ENCODE measurements around the gene CLDND1.

The CLDND1 gene

GRCh38 chr3:98534168-98534567 is 11.5 kb upstream of the CLDND1 start:
- no peak overlapping the region for H4K91ac ChIP-seq (ENCODE audit: low read depth, low read length)
- no CpG with 5 or more reads among the region's 2 CpGs for WGBS (ENCODE audit: extremely low coverage, insufficient coverage, insufficient read length)
- no peaks in the 10 kb centered on the region for H3K9me3 ChIP-seq (ENCODE audit: insufficient read depth, low read depth, low read length)
- no peak overlapping the region for H3K23ac ChIP-seq (ENCODE audit: low read length)
- no peaks in the 10 kb centered on the region for H3K27me3 ChIP-seq (ENCODE audit: insufficient read depth, low read length)
- no peak overlapping the region for H2AFZ ChIP-seq (ENCODE audit: insufficient read depth, low read length, poor library complexity)
- H4K8ac ChIP-seq (ENCODE audit: low read depth, low read length), result no peak overlapping the region
- no peak overlapping the region for H3K9ac ChIP-seq (ENCODE audit: low read length)
- H2AK5ac ChIP-seq (ENCODE audit: low read length), result no peak overlapping the region
- no peak overlapping the region for H3K4me3 ChIP-seq (ENCODE audit: low read depth, low read length)
- no peak for DNase-seq
- H3K4ac ChIP-seq (ENCODE audit: low read depth, low read length), result no peak overlapping the region
- no peaks in the 10 kb centered on the region for H3K79me2 ChIP-seq (ENCODE audit: control insufficient read depth, insufficient read depth, low read length, poor library complexity)
- H3K27ac ChIP-seq (ENCODE audit: low read depth, low read length), result no peak overlapping the region
- H3K4me2 ChIP-seq (ENCODE audit: low read length), result no peak overlapping the region
- no peak overlapping the region for H2BK5ac ChIP-seq (ENCODE audit: low read depth, low read length, poor library complexity)
- no peaks in the 10 kb centered on the region for H3K79me1 ChIP-seq (ENCODE audit: low read length)
- no peak overlapping the region for H3K14ac ChIP-seq (ENCODE audit: low read length)
- no peak overlapping the region for H2BK12ac ChIP-seq (ENCODE audit: low read length)
- no peak overlapping the region for H4K12ac ChIP-seq (ENCODE audit: low read depth, low read length)
- no peak overlapping the region for H3K18ac ChIP-seq (ENCODE audit: low read length)
- no peaks in the 10 kb centered on the region for H3K4me1 ChIP-seq (ENCODE audit: control insufficient read depth in 1 of 2, insufficient read depth in 2 of 2, low read length in 2 of 2)
- no peaks in the 10 kb centered on the region for H3K36me3 ChIP-seq (ENCODE audit: control insufficient read depth in 1 of 2, insufficient read depth in 2 of 2, low read length in 2 of 2)
- H2BK120ac ChIP-seq (ENCODE audit: insufficient read depth, low read length, poor library complexity), result no peak overlapping the region

GRCh38 chr3:98532709-98533571 is 10.2 kb upstream of the CLDND1 start:
- no peak for DNase-seq
- H3K14ac ChIP-seq (ENCODE audit: low read length), result no peak overlapping the region
- no peak overlapping the region for H3K23ac ChIP-seq (ENCODE audit: low read length)
- H2BK5ac ChIP-seq (ENCODE audit: low read depth, low read length, poor library complexity), result no peak overlapping the region
- H3K4ac ChIP-seq (ENCODE audit: low read depth, low read length), result no peak overlapping the region
- no peaks in the 10 kb centered on the region for H3K79me1 ChIP-seq (ENCODE audit: low read length)
- H2BK12ac ChIP-seq (ENCODE audit: low read length), result no peak overlapping the region
- no peak overlapping the region for H3K18ac ChIP-seq (ENCODE audit: low read length)
- H4K91ac ChIP-seq (ENCODE audit: low read depth, low read length), result no peak overlapping the region
- no peak overlapping the region for H2AK5ac ChIP-seq (ENCODE audit: low read length)
- H2BK120ac ChIP-seq (ENCODE audit: insufficient read depth, low read length, poor library complexity), result no peak overlapping the region
- no peaks in the 10 kb centered on the region for H3K9me3 ChIP-seq (ENCODE audit: insufficient read depth, low read depth, low read length)
- no peak overlapping the region for H3K4me2 ChIP-seq (ENCODE audit: low read length)
- H2AFZ ChIP-seq (ENCODE audit: insufficient read depth, low read length, poor library complexity), result no peak overlapping the region
- no peak overlapping the region for H4K8ac ChIP-seq (ENCODE audit: low read depth, low read length)
- no peak overlapping the region for H4K12ac ChIP-seq (ENCODE audit: low read depth, low read length)
- H3K4me3 ChIP-seq (ENCODE audit: low read depth, low read length), result no peak overlapping the region
- H3K79me2 ChIP-seq (ENCODE audit: control insufficient read depth, insufficient read depth, low read length, poor library complexity), result no peaks in the 10 kb centered on the region
- no peak overlapping the region for H3K9ac ChIP-seq (ENCODE audit: low read length)
- no CpG with 5 or more reads among the region's 6 CpGs for WGBS (ENCODE audit: extremely low coverage, insufficient coverage, insufficient read length)
- H3K4me1 ChIP-seq (ENCODE audit: control insufficient read depth in 1 of 2, insufficient read depth in 2 of 2, low read length in 2 of 2), result no peaks in the 10 kb centered on the region
- no peaks in the 10 kb centered on the region for H3K36me3 ChIP-seq (ENCODE audit: control insufficient read depth in 1 of 2, insufficient read depth in 2 of 2, low read length in 2 of 2)
- no peaks in the 10 kb centered on the region for H3K27me3 ChIP-seq (ENCODE audit: insufficient read depth, low read length)
- H3K27ac ChIP-seq (ENCODE audit: low read depth, low read length), result no peak overlapping the region

GRCh38 chr3:98532275-98532637 is 9.6 kb upstream of the CLDND1 start:
- Histone ChIP-seq H2AK5ac (ENCODE audit: low read length) (no peak overlapping the region), H4K12ac (ENCODE audit: low read depth, low read length) (no peak overlapping the region), H3K4me2 (ENCODE audit: low read length) (no peak overlapping the region), H3K4me3 (ENCODE audit: low read depth, low read length) (no peak overlapping the region), H3K4me1 (ENCODE audit: control insufficient read depth in 1 of 2, insufficient read depth in 2 of 2, low read length in 2 of 2) (no peaks in the 10 kb centered on the region), H3K9ac (ENCODE audit: low read length) (no peak overlapping the region), H3K14ac (ENCODE audit: low read length) (no peak overlapping the region), H3K79me1 (ENCODE audit: low read length) (no peaks in the 10 kb centered on the region), H3K27ac (ENCODE audit: low read depth, low read length) (no peak overlapping the region), H4K91ac (ENCODE audit: low read depth, low read length) (no peak overlapping the region), H4K8ac (ENCODE audit: low read depth, low read length) (no peak overlapping the region), H2BK120ac (ENCODE audit: insufficient read depth, low read length, poor library complexity) (no peak overlapping the region), H3K79me2 (ENCODE audit: control insufficient read depth, insufficient read depth, low read length, poor library complexity) (no peaks in the 10 kb centered on the region), H2AFZ (ENCODE audit: insufficient read depth, low read length, poor library complexity) (no peak overlapping the region), H3K9me3 (ENCODE audit: insufficient read depth, low read depth, low read length) (no peaks in the 10 kb centered on the region), H3K4ac (ENCODE audit: low read depth, low read length) (no peak overlapping the region), H2BK12ac (ENCODE audit: low read length) (no peak overlapping the region), H3K18ac (ENCODE audit: low read length) (no peak overlapping the region), H3K23ac (ENCODE audit: low read length) (no peak overlapping the region), H3K27me3 (ENCODE audit: insufficient read depth, low read length) (no peaks in the 10 kb centered on the region), H3K36me3 (ENCODE audit: control insufficient read depth in 1 of 2, insufficient read depth in 2 of 2, low read length in 2 of 2) (no peaks in the 10 kb centered on the region), H2BK5ac (ENCODE audit: low read depth, low read length, poor library complexity) (no peak overlapping the region)
- no CpG with 5 or more reads among the region's 5 CpGs for WGBS (ENCODE audit: extremely low coverage, insufficient coverage, insufficient read length)
- DNase-seq, result no peak

- H3K36me3 ChIP-seq (ENCODE audit: control insufficient read depth in 1 of 2, insufficient read depth in 2 of 2, low read length in 2 of 2), result no peaks in the 10 kb centered on the region
- no peaks in the 10 kb centered on the region for H3K9me3 ChIP-seq (ENCODE audit: insufficient read depth, low read depth, low read length)
- H2BK5ac ChIP-seq (ENCODE audit: low read depth, low read length, poor library complexity), result no peak within 1 kb of the TSS
- no peak within 1 kb of the TSS for H3K4ac ChIP-seq (ENCODE audit: low read depth, low read length)
- no peak within 1 kb of the TSS for H3K9ac ChIP-seq (ENCODE audit: low read length)
- H3K79me2 ChIP-seq (ENCODE audit: control insufficient read depth, insufficient read depth, low read length, poor library complexity), result no peaks in the 10 kb centered on the region
- no peak within 1 kb of the TSS for H3K14ac ChIP-seq (ENCODE audit: low read length)
- H3K18ac ChIP-seq (ENCODE audit: low read length), result no peak within 1 kb of the TSS
- no peak within 1 kb of the TSS for H2AFZ ChIP-seq (ENCODE audit: insufficient read depth, low read length, poor library complexity)
- no peak within 1 kb of the TSS for H4K12ac ChIP-seq (ENCODE audit: low read depth, low read length)
- no CpG with 5 or more reads among the region's 7 CpGs for WGBS (ENCODE audit: extremely low coverage, insufficient coverage, insufficient read length)
- no peak within 1 kb of the TSS for H4K8ac ChIP-seq (ENCODE audit: low read depth, low read length)
- H2AK5ac ChIP-seq (ENCODE audit: low read length), result no peak within 1 kb of the TSS
- no peaks in the 10 kb centered on the region for H3K27me3 ChIP-seq (ENCODE audit: insufficient read depth, low read length)
- DNase-seq, result no peak
- no peak within 1 kb of the TSS for H2BK12ac ChIP-seq (ENCODE audit: low read length)
- H4K91ac ChIP-seq (ENCODE audit: low read depth, low read length), result no peak within 1 kb of the TSS
- H3K4me2 ChIP-seq (ENCODE audit: low read length), result no peak within 1 kb of the TSS
- no peaks in the 10 kb centered on the region for H3K4me1 ChIP-seq (ENCODE audit: control insufficient read depth in 1 of 2, insufficient read depth in 2 of 2, low read length in 2 of 2)
- H3K27ac ChIP-seq (ENCODE audit: low read depth, low read length), result no peak within 1 kb of the TSS
- no peak within 1 kb of the TSS for H3K4me3 ChIP-seq (ENCODE audit: low read depth, low read length)
- H3K79me1 ChIP-seq (ENCODE audit: low read length), result no peaks in the 10 kb centered on the region
- H3K23ac ChIP-seq (ENCODE audit: low read length), result no peak within 1 kb of the TSS
- no peak within 1 kb of the TSS for H2BK120ac ChIP-seq (ENCODE audit: insufficient read depth, low read length, poor library complexity)
Observed at GRCh38 chr3:98531622-98532274, 9.0 kb upstream of the CLDND1 start, which contains the start of gene GPR15. GPR15 (plus strand) TSS chr3:98531978; CDS start chr3:98532034, 56 bp downstream.

All from trophoblast cell (in vitro differentiated cells and primary cell).